Measurements from ENCODE around the gene GABRB1. TPM values are rescaled to one million over a fixed set of nuclear protein-coding genes. Genes with fewer than 3 reads are reported as not detected.
A peak's percentile ranks its signal among the peaks of the same experiment; 100 is the strongest.
"Not testable (repeated sequence)": the region's sequence is repeated elsewhere in the genome, so short reads cannot be mapped to it uniquely, and the experiment has no call there.

The GABRB1 gene
- total RNA-seq, 1 experiment from 2014 or later: 1.5 TPM

GRCh38 chr4:47287735-47288134 is 256.4 kb downstream of the GABRB1 start:
- DNase-seq (ENCODE audit: low read depth): peak; percentile 89

DNA sequence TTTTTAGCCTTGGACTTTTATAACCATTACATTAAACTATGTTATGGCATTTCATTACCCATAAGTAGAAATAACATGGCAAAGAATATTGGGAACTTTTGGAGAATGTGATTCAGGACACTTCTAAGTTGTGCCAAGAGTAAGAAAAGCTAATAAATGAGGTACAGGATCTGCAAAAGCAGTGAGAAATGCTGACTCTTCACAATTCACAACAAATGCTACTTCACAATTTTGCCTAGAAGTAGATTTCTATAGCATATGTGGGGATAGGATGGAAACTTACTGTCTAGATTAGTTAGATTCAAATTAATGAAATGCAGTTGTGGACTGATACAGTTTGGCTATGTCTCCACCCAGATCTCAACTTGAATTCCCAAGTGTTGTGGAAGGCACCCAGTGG is 258.4 kb downstream of the GABRB1 start:
- DNase-seq (ENCODE audit: low read depth): no peak

GRCh38 chr4:47290873-47291272 is 259.5 kb downstream of the GABRB1 start:
- not testable (repeated sequence) for DNase-seq (ENCODE audit: low read depth)

GRCh38 chr4:47309165-47309564 is 277.8 kb downstream of the GABRB1 start:
- DNase-seq (ENCODE audit: low read depth): no peak

GRCh38 chr4:47312170-47312569 is 280.8 kb downstream of the GABRB1 start:
- no peak for DNase-seq (ENCODE audit: low read depth)

DNA sequence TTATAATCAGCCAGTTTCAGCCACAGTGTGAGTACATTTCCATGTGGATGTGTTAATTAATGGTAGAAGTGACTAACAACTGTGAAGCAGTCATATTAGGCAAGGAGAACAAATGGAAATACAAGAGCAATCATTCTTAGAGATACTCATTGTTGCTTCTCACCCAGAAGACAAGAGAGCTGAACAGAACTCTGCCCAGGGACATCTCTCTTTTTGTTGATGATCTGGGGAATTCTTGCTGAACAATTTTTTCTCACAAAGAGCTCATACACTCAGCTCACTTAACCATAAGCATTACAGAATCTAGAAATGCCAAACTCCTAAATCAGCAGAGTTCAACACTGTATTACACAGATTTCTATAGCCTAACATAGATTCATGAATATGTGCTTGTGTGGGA is 282.0 kb downstream of the GABRB1 start:
- no peak for DNase-seq (ENCODE audit: low read depth)

DNA sequence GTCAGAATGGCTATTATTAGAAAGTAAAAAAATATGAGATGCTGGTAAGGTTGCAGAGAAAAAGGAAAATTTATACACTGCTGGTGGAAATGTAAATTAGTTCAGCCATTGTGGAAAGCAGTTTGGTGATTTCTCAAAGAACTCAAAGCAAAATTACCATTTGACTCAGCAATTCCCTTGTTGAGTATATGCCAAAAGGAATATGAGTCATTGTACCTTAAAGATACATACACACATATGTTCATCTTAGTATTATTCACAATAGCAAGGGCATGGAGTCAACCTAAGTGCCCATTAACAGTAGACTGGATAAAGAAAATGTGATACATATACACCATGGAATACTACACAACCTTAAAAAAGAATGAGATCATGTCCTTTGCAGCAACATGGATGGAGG is 284.0 kb downstream of the GABRB1 start:
- peak; percentile 69 for DNase-seq (ENCODE audit: low read depth)

GRCh38 chr4:47326025-47326424 is 294.7 kb downstream of the GABRB1 start:
- DNase-seq (ENCODE audit: low read depth): no peak

DNA sequence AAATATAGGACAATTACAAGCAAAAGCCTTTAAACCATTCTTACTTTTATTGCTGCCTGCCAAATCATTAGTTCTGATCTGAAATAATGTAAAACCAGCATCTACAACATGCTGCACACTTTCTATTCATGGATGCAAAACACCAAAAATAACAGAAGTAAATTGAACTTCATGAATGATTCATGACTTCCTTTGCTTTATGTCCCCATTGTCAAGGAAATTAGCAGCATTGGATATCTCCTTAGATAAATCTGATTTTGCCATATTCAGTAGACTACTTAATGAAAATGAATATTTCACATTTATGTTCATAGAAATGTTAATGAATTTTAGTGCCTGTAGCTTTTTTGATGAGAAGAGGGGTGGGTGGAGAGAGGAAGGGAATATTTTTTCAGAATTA is 299.5 kb downstream of the GABRB1 start:
- no peak for DNase-seq (ENCODE audit: low read depth)

DNA sequence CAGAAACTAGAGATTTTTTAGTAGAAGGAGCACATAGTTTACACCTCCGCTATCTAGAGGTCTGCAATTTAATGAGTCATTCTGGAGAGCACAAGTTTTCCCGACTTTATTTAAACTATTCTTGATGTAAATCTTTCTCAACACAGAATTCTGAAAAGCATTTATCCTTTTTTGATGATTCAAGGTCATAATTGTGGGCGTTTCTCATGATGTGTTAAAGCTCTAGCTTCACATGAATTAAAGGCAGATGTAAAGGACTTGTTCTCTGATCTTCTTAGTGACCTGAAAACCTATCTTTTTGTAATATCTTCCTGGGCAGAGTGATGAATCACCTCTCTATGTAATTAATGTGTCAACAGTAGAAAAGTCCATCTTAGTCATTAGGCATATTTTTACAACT is 303.3 kb downstream of the GABRB1 start:
- DNase-seq (ENCODE audit: low read depth): peak; percentile 71

DNA sequence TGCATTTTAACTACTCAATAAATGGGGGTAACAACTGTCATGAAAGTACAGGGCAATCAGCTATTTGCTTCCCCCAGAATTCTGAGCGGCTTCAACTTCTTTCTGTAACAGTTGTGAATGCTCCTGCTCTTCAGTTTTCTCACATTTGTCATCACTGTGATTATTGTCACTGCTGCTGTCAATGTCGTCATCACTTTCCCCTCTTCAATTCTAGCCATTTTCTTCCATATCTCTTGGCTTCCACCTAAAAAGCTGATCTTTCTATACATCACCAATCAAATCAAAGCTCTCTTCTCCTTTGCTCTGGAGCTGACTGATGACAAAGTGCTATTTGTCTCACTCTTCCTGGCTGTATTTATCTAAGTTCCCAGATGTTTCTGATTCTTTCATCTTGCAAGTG is 306.5 kb downstream of the GABRB1 start:
- DNase-seq (ENCODE audit: low read depth): no peak

DNA sequence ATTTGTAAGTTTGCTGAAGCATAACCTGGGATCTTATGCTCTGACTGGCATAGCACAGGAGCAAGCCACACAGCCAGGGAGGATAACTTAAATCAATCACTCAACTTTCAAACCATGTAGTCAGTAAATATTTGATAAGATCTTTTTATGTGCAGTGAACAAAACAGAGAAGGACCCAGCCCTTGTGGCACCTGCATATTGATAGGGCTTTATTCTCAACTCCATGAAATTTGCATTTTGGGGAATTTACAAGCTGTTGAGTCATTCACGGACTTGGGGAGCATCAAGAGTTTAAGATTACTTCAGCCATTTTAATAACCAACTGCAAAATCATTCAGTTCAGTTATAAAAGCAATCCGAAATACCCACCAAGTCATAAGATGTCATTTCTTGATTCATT is 309.5 kb downstream of the GABRB1 start:
- DNase-seq (ENCODE audit: low read depth): peak; percentile 71

DNA sequence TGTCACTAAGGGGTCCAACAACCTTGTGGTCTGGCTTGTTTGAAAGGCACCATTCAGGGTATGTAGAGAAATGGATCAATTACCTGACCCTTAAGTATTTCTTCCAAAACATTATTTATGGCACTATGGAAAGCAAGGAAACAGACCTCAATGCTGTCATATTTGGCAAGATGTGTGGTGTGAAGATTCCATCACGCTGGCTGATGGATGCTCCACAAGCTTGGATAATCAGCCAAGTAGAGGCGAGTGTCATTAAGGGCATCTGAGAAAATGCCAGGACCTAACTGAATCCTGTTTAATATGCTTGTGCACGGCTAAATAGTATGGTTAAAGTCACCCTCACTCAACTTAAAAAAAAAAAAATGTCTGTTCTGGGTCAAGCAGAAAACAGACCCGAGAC is 311.4 kb downstream of the GABRB1 start:
- DNase-seq (ENCODE audit: low read depth): no peak

DNA sequence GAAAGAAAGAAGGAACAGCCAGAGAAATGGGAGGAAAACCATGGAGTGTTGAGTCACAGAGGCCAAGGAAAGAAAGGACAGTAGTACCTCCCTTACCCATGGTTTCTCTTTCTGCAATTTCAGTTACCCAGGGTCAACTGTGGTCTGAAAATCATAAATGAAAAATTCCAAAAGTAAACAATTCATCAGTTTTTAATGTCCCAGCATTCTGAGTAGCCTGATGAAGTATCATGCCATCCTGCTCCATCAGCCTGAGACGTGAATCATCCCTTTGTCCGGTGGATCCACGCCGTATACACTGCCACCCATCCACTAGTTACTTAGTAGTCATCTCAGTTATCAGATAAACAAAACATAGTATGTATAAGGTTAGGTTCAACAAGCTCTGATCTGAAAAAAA is 318.0 kb downstream of the GABRB1 start:
- peak; percentile 92 for DNase-seq (ENCODE audit: low read depth)

- no peak for DNase-seq (ENCODE audit: low read depth)
These were observed 324.2 kb downstream of the GABRB1 start for GRCh38 chr4:47355568-47355967.

DNA sequence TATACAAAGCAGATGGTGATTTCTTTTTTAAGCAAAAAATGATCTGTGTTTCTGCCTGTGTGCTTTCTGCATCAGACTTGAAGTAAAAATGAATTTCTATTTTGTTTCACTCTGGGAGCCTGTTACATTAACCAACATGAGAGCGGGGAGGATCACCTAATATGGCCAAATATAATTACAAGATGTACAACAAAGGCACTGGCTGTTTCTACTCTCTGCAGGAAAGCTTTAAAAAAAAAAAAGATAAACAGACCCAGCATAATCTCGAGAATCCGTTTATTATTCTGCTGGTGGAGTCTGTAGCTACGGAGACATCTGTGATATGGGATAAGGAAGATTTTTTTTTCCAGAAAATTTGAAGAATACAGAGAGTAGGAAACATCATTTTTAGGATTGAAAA is 328.5 kb downstream of the GABRB1 start:
- no peak for DNase-seq (ENCODE audit: low read depth)

- DNase-seq (ENCODE audit: low read depth): peak; percentile 37
These were observed 336.4 kb downstream of the GABRB1 start for GRCh38 chr4:47367761-47368160.

GRCh38 chr4:47368211-47368610 is 336.8 kb downstream of the GABRB1 start:
- DNase-seq (ENCODE audit: low read depth): peak; percentile 83

GRCh38 chr4:47372561-47372960 is 341.2 kb downstream of the GABRB1 start:
- peak; percentile 36 for DNase-seq (ENCODE audit: low read depth)

DNA sequence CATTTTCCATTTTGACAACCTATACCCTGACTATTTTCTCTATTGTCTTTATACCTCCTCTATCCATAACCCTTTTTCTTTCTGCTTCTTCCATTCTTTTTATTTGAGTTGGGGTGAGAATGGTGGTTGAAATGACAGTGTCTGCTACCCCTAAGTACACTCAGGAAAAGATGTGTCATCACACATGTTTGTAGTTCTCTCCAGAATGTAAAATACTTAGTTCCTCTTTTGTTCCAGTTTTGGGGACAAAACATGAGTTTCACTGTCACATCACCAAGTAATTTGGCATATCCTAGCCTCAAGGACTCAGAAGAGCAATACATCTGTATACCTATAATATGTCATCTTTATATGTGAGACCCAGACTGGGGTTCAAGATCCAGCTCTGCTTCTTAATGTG is 341.8 kb downstream of the GABRB1 start:
- peak; percentile 34 for DNase-seq (ENCODE audit: low read depth)

DNA sequence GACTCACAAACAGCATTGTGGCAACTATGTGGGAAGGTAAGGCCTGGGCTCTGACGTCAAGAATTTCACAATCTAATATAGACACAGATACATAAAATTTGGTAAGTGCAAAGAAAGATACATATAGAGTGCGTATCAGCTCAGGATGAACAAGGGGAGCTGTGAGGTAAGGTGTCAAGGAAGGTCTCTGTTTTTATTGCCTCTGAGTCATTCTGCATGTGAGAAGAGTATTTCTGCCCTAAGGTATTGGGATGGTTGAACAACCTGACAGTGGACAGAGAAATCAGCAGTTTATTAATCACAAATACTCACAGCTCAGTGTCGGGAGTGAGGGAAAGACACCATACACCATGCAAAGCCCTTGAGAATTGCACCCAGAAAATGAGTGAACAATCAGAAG is 342.3 kb downstream of the GABRB1 start:
- DNase-seq (ENCODE audit: low read depth): peak; percentile 69

- DNase-seq (ENCODE audit: low read depth): peak; percentile 85
These were observed 343.1 kb downstream of the GABRB1 start for GRCh38 chr4:47374477-47374876.

DNA sequence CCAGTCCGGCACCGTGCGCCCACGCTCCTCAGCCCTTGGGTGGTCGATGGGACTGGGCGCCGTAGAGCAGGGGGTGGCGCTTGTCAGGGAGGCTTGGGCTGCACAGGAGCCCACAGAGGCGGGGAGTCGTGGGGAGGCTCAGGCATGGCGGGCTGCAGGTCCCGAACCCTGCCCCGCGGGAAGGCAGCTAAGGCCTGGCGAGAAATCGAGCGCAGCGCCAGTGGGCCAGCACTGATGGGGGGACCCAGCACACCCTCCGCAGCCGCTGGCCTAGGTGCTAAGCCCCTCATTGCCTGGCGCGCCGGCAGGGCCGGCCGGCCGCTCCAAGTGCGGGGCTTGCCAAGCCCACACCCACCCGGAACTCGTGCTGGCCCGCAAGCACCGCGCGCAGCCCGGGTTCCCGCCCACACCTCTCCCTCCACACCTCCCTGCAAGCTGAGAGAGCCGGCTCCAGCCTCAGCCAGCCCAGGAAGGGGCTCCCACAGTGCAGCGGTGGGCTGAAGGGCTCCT is 346.7 kb downstream of the GABRB1 start:
- DNase-seq (ENCODE audit: low read depth): not testable (repeated sequence)

- DNase-seq (ENCODE audit: low read depth): no peak
These were observed 349.8 kb downstream of the GABRB1 start for GRCh38 chr4:47381172-47381571.
